GM12875 (cell line): ENCODE results near the gene CECR2.

ENCODE experiments used
- H3K4me3 ChIP-seq: one replicate; pipeline ENCODE4 v1.5.1; 2011; ENCODE audit warnings: low read depth, low read length, control low read depth
- TF ChIP-seq, protein P1 (sequence below): IDR thresholded peaks from 2 replicates; pipeline ENCODE4 v1.5.1; 2011; ENCODE audit warnings: low read depth, mild to moderate bottlenecking, control low read depth, inconsistent platforms, low read length, moderate library complexity, borderline replicate concordance; ENCODE audit not compliant: insufficient read depth

The CECR2 gene

DNA sequence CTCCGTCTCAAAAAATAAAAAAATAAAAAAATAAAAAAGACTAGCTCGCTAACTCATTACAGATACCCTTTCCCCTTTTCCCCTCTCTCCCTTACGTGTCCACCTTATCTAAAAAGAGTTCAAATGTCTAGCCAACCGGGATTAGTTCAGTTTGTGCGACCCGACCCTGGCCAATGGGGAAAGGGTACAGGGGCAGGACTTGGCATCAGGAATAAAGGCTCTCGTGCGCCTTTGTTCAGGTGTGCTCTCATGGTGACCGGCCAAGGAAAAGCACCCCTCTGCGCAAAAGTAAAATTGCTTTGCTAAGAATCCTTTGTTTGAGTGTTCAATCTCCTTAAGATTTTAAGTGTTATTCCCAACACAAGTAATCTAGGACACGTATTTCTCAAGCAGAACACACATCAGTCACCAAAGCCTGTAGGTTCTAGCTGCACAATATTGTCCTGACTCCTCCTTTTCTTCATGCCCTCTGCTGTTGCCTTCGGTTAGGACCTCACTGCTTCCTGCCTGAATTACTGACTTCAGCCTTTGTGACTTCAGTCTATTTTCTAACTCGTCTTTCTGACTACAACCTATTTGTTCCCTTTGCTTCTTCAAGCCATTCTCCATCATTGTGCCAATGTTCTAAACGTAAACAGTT is 20.7 kb upstream of the CECR2 start:
- no peak overlapping the region for H3K4me3 ChIP-seq
- TF ChIP-seq, protein P1, sequence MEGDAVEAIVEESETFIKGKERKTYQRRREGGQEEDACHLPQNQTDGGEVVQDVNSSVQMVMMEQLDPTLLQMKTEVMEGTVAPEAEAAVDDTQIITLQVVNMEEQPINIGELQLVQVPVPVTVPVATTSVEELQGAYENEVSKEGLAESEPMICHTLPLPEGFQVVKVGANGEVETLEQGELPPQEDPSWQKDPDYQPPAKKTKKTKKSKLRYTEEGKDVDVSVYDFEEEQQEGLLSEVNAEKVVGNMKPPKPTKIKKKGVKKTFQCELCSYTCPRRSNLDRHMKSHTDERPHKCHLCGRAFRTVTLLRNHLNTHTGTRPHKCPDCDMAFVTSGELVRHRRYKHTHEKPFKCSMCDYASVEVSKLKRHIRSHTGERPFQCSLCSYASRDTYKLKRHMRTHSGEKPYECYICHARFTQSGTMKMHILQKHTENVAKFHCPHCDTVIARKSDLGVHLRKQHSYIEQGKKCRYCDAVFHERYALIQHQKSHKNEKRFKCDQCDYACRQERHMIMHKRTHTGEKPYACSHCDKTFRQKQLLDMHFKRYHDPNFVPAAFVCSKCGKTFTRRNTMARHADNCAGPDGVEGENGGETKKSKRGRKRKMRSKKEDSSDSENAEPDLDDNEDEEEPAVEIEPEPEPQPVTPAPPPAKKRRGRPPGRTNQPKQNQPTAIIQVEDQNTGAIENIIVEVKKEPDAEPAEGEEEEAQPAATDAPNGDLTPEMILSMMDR, result no peak

DNA sequence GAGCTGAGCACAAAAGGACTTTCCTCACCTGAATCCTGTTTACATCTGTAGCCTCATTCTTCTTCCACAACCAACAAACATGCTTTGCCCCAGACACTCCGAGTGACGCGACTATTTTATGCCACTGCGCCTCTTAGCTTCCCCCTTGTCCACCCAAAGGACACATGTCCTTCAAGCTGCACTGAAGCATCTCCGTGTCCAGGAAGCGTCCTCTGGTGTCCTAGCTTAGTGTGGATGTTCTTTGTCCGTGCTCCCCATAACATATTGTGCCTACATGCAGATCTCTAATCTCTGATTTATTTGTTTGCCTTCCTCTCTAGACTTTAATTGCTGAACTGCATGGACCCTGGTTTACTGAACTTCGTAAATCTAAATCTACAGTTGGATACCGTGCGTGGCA is 20.1 kb upstream of the CECR2 start:
- TF ChIP-seq, protein P1, result no peak

DNA sequence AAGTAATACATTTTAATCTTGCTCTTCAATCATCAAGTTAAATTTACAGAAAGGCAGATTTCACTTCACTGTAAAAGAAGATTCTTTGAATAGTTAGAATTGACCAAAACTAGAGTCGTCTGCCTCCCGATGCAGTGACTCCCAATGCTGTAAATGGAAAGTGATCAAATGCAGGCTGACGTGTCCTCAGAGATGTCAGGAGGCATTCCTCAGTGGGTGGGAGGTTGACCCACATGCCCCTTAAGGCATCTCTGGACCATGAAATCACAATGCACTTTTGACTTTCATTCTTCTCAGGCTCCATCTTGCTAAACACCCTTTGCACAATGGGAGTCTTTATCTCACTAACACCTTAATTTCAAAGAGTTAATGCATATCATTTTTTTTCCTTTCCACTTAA is 19.0 kb upstream of the CECR2 start:
- TF ChIP-seq, protein P1, result no peak
- H3K4me3 ChIP-seq, result no peak overlapping the region

More for the DNA sequence above, 20.1 kb upstream of the CECR2 start:
- H3K4me3 ChIP-seq, result no peak overlapping the region

DNA sequence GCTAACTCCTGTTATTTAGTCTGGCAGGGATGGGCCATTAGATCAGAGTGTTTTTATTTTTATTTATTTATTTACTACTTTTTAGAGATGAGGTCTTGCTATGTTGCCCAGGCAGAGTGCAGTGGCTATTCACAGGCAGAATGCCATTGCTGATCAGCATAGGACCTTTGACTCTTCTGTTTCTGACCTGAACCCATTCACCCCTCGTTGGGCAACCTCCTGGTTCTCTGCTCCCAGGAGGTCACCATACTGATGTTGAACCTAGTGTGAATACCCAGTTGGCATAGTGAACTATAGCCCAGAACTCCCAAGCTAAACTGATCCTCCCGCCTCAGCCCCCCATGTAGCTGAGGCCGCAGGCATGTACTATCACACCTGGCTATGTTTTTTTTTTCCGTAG is 16.5 kb upstream of the CECR2 start:
- H3K4me3 ChIP-seq, result no peak overlapping the region
- TF ChIP-seq, protein P1, result no peak

DNA sequence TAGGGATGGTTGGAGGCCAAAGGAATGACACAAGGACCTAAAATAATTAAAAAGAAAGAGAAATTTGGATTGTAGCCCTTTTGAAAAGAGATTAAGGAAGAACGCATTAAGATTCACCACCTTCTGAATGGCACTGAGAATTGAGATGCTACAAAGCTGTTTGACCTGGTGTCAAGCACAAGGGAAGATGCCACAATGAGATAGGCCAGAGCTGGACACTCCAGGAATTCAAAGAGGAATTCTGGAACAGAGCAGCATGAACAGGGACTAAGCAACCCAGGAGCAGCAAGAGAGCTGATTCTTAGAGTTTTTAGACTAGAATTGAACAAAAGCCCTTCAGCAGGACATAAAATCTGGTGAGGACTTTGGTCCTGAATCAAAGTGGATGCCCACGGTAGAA is 11.6 kb upstream of the CECR2 start:
- H3K4me3 ChIP-seq, result no peak overlapping the region
- TF ChIP-seq, protein P1, result no peak

DNA sequence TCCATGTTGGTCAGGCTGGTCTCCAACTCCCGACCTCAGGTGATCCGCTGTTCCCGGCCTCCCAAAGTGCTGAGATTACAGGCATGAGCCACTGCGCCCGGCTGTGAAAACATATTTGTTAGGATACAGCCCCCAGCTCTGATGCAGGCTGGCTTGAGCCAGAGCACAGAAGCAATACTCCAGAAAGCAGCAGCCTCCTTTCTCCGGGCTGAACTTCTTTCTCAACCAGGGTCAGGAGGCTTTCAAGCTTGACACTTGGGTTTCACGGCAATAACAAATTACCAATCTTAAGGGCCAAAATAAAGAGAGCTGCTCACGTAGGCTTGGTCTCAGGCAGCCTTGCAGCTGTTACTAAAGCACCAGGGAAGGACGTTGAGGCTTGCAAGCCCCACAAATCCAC is 10.8 kb upstream of the CECR2 start:
- H3K4me3 ChIP-seq, result no peak overlapping the region
- TF ChIP-seq, protein P1, result no peak

DNA sequence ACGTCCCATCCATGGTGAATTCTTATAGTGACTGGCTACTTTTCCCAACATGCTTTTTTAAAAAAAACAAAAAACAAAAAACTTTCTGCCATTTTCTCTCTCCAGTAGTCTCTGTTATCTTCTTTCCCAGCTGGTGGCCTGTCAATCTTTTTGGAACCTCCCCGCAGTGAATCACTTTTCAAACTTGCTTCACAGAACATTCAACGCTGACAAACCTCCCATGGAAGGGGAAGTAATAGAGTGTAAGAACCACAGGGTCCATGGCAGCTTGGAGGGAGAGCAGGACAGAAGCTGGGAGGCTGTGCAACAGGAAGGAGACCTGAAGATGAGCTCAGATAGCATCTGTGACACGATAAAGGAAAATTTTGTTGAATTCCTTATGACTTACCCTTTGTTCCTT is 9.8 kb upstream of the CECR2 start:
- H3K4me3 ChIP-seq, result no peak overlapping the region
- TF ChIP-seq, protein P1, result no peak
